Measurements from ENCODE around the gene PTPRM. TPM values are rescaled to one million over a fixed set of nuclear protein-coding genes. Genes with fewer than 3 reads are reported as not detected.

Gene PTPRM
- total and polyA plus RNA-seq, 2 donors (not counting 3 experiments of a cell fraction or from before 2014, with no cell fraction given) = 37.4 to 43.7 TPM

DNA sequence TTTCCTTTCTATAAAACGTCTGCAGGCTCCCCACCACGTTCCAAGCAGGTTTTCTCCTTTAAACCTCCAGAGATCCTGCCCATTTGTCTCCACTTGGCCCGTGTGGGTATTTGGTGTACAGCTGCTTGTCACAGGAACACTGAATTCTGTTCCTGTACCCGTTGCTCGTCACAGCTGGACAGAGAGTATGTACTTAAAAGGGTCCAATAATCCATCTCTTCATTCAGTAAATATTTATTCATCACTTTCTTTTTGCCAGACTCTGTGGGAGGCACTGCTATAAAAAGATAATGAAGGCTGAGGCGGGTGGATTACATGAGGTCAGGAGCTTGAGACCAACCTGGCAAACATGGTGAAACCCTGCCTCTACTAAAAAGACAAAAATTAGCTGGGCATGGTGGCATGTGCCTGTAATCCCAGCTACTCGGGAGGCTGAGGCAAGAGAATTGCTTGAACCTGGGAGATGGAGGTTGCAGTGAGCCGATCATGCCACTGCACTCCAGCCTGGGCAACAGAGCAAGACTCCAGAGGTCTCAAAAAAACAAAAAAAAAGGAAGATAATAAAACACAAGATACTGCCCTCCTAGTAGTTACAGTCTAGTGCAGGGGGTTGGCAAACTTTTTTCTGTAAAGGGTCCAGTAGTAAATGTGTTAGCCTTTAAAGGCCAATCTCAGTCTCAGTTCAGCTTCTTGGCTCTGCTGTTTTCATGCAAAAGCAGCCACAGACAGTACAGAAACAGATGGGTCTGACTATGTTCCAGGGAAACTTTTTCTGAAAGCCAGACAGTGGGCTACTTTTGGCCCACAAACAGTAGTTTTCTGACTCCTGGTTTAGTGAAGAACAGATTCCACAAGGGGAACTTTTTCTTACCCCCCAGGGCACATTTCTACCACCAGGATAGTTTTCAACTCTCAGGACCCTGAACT lies 732.2 kb downstream of the PTPRM start:
- no peak overlapping the region for H3K9ac ChIP-seq (replicated peaks; ENCODE audit: extremely low read depth, insufficient read depth, low read length)
- TF ChIP-seq POLR2AphosphoS5 (IDR thresholded peaks at IDR 0.05; ENCODE audit: insufficient read depth, low read depth, low read length) (no peak), GATA2 (IDR thresholded peaks at IDR 0.05; ENCODE audit: insufficient read depth, insufficient read length, low read depth, low read length) (no peak), MYC (IDR thresholded peaks at IDR 0.05; ENCODE audit: low read depth, low read length) (no peak), EZH2 (IDR thresholded peaks at IDR 0.05; ENCODE audit: borderline replicate concordance, low read depth, low read length, severe bottlenecking) (no peak), FOS (IDR thresholded peaks at IDR 0.05; ENCODE audit: borderline replicate concordance, insufficient read depth, low read length) (no peak)
- H3K9me3 ChIP-seq (replicated peaks; ENCODE audit: control insufficient read depth, insufficient read depth, low read length) = no peaks in the 10 kb centered on the region
- H3K79me2 ChIP-seq (ENCODE audit: control insufficient read depth, insufficient read depth, low read length) = no peaks in the 10 kb centered on the region
- ChIA-PET POLR2A (no interaction called here), CTCF (interaction anchor here (1.0 kb wide), 1 partner anchor 16 kb away, joined by 3 read pairs; no protein-coding TSS in a partner anchor)
- DNase-seq (ENCODE audit: low read depth, low spot score) = no peak
- H3K36me3 ChIP-seq (ENCODE audit: control insufficient read depth in 2 of 2, extremely low read depth in 1 of 2, insufficient read depth in 2 of 2, low read length in 2 of 2) = no peaks in the 10 kb centered on the region
- no peaks in the 10 kb centered on the region for H4K20me1 ChIP-seq (replicated peaks; ENCODE audit: control insufficient read depth, extremely low read depth, insufficient read depth, low read length)
- H3K4me1 ChIP-seq (ENCODE audit: control insufficient read depth, extremely low read depth, insufficient read depth, low read length) = no peaks in the 10 kb centered on the region
- no peak overlapping the region for H3K27ac ChIP-seq (ENCODE audit: insufficient read depth, low read depth, low read length)
- intact Hi-C loops (cut with micrococcal nuclease) = no loop called here
- no peak overlapping the region for H3K4me2 ChIP-seq (ENCODE audit: insufficient read depth, low read length)
- H3K4me3 ChIP-seq (replicated peaks in 1 of 3; ENCODE audit: insufficient read depth in 1 of 3, low read depth in 1 of 3, low read length in 3 of 3) = no peak overlapping the region
- dilution Hi-C loops (cut with MboI; ENCODE audit: extremely low pct_ligation_motif_present, low sequenced_read_pairs) = no loop called here
- H2AFZ ChIP-seq (ENCODE audit: low read depth, low read length) = no peak overlapping the region
- FAIRE-seq = no peak
- H3K27me3 ChIP-seq (ENCODE audit: control insufficient read depth in 2 of 2, insufficient read depth in 2 of 2, low read length in 2 of 2) = no peaks in the 10 kb centered on the region
- H3K9me1 ChIP-seq (replicated peaks; ENCODE audit: control insufficient read depth, extremely low read depth, insufficient read depth, low read length) = no peaks in the 10 kb centered on the region
- BruUV-seq (replicated peaks) = no TSS peak

DNA sequence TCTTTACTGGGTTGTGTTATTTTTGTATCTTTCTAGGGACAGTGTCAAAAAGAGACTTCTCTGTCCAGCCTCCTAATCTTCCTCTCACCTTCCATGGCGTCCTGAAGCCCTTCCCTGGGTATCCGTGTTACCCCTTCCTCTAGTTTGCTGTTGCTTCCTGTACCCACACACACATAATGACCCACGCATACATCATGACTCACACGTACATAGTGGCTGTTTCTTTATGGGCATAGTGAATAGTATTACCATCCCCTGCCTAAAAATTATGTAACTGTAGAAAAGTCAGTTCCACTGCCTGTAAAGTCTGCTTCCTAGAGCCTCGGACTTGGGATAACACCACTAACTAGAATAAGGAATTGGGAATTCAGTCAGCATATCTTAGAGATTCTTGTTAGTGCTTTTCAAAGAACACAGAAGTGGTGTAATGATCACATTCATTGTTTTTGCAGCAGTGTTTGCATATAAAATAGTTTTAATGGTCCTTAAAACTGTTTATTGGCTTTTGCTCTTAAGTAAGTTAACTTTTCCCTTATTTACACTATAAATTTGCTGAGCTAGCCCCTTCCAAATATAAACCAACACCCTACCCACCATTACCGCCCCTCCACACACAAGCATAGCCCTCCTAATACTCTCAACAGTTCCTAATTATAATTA lies 733.8 kb downstream of the PTPRM start:
- no TSS peak for BruUV-seq (replicated peaks)
- no peaks in the 10 kb centered on the region for H3K27me3 ChIP-seq (ENCODE audit: control insufficient read depth in 2 of 2, insufficient read depth in 2 of 2, low read length in 2 of 2)
- intact Hi-C loops (cut with micrococcal nuclease) = no loop called here
- H3K4me1 ChIP-seq (ENCODE audit: control insufficient read depth, extremely low read depth, insufficient read depth, low read length) = no peaks in the 10 kb centered on the region
- H3K79me2 ChIP-seq (ENCODE audit: control insufficient read depth, insufficient read depth, low read length) = no peaks in the 10 kb centered on the region
- H3K4me2 ChIP-seq (ENCODE audit: insufficient read depth, low read length) = no peak overlapping the region
- H3K36me3 ChIP-seq (ENCODE audit: control insufficient read depth in 2 of 2, extremely low read depth in 1 of 2, insufficient read depth in 2 of 2, low read length in 2 of 2) = no peaks in the 10 kb centered on the region
- FAIRE-seq (no peak), DNase-seq (ENCODE audit: low read depth, low spot score) (no peak)
- no peaks in the 10 kb centered on the region for H3K9me1 ChIP-seq (replicated peaks; ENCODE audit: control insufficient read depth, extremely low read depth, insufficient read depth, low read length)
- TF ChIP-seq JUN (IDR thresholded peaks at IDR 0.05; ENCODE audit: borderline replicate concordance, insufficient read depth, insufficient read length, low read depth) = no peak
- no peak for TF ChIP-seq POLR2A (IDR thresholded peaks at IDR 0.05; ENCODE audit: low read depth, low read length)
- no peak for TF ChIP-seq EZH2 (IDR thresholded peaks at IDR 0.05; ENCODE audit: borderline replicate concordance, low read depth, low read length, severe bottlenecking)
- no peak for TF ChIP-seq MYC (IDR thresholded peaks at IDR 0.05; ENCODE audit: low read depth, low read length)
- TF ChIP-seq, protein P1, sequence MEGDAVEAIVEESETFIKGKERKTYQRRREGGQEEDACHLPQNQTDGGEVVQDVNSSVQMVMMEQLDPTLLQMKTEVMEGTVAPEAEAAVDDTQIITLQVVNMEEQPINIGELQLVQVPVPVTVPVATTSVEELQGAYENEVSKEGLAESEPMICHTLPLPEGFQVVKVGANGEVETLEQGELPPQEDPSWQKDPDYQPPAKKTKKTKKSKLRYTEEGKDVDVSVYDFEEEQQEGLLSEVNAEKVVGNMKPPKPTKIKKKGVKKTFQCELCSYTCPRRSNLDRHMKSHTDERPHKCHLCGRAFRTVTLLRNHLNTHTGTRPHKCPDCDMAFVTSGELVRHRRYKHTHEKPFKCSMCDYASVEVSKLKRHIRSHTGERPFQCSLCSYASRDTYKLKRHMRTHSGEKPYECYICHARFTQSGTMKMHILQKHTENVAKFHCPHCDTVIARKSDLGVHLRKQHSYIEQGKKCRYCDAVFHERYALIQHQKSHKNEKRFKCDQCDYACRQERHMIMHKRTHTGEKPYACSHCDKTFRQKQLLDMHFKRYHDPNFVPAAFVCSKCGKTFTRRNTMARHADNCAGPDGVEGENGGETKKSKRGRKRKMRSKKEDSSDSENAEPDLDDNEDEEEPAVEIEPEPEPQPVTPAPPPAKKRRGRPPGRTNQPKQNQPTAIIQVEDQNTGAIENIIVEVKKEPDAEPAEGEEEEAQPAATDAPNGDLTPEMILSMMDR (IDR thresholded peaks at IDR 0.05; ENCODE audit: extremely low read depth in 1 of 2, insufficient read depth in 1 of 2, low read depth in 1 of 2, low read length in 2 of 2) = no peak
- TF ChIP-seq GATA2 (IDR thresholded peaks at IDR 0.05; ENCODE audit: insufficient read depth, insufficient read length, low read depth, low read length) = no peak
- no peak for TF ChIP-seq POLR2AphosphoS5 (IDR thresholded peaks at IDR 0.05; ENCODE audit: insufficient read depth, low read depth, low read length)
- TF ChIP-seq, protein P2, sequence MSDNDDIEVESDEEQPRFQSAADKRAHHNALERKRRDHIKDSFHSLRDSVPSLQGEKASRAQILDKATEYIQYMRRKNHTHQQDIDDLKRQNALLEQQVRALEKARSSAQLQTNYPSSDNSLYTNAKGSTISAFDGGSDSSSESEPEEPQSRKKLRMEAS (IDR thresholded peaks at IDR 0.05; ENCODE audit: insufficient read depth, insufficient read length) = no peak
- TF ChIP-seq FOS (IDR thresholded peaks at IDR 0.05; ENCODE audit: borderline replicate concordance, insufficient read depth, low read length) = no peak
- H3K4me3 ChIP-seq (replicated peaks in 1 of 3; ENCODE audit: insufficient read depth in 1 of 3, low read depth in 1 of 3, low read length in 3 of 3) = no peak overlapping the region
- dilution Hi-C loops (cut with MboI; ENCODE audit: extremely low pct_ligation_motif_present, low sequenced_read_pairs) = no loop called here
- no peak overlapping the region for H3K9ac ChIP-seq (replicated peaks; ENCODE audit: extremely low read depth, insufficient read depth, low read length)
- no peaks in the 10 kb centered on the region for H3K9me3 ChIP-seq (replicated peaks; ENCODE audit: control insufficient read depth, insufficient read depth, low read length)
- no peak overlapping the region for H2AFZ ChIP-seq (ENCODE audit: low read depth, low read length)
- POLR2A ChIA-PET = no interaction called here
- H4K20me1 ChIP-seq (replicated peaks; ENCODE audit: control insufficient read depth, extremely low read depth, insufficient read depth, low read length) = no peaks in the 10 kb centered on the region
- H3K27ac ChIP-seq (ENCODE audit: insufficient read depth, low read depth, low read length) = no peak overlapping the region
- CTCF ChIA-PET = no interaction called here

Measured in endothelial cell of umbilical vein (primary cell).